Mesendoderm (in vitro differentiated cells): ENCODE results near the gene BMP10.
A peak's percentile ranks its signal among the peaks of the same experiment; 100 is the strongest.

Experiments
- DNase-seq: peaks from one replicate; pipeline ENCODE4 v3.0.0; 2013
- H2AK5ac ChIP-seq: 2 replicates; pipeline ENCODE4 v1.6.1; 2013; ENCODE audit warnings: low read length, inconsistent platforms
- H2BK120ac ChIP-seq: 2 replicates; pipeline ENCODE4 v1.6.1; 2013; ENCODE audit warnings: low read depth, mild to moderate bottlenecking, low read length, moderate library complexity, mixed read lengths
- H2BK15ac ChIP-seq: replicated peaks from 2 replicates; pipeline ENCODE4 v1.6.1; 2013; ENCODE audit warnings: low read depth, mild to moderate bottlenecking, moderate library complexity
- H2BK5ac ChIP-seq: 2 replicates; pipeline ENCODE4 v1.6.1; 2013; ENCODE audit warnings: low read length, inconsistent platforms
- H3K18ac ChIP-seq: 2 replicates; pipeline ENCODE4 v1.6.1; 2013; ENCODE audit warnings: mild to moderate bottlenecking, low read length, mixed read lengths
- H3K23ac ChIP-seq: one replicate; pipeline ENCODE4 v1.6.1; 2013; ENCODE audit warnings: low read length
- H3K27ac ChIP-seq: 2 replicates; pipeline ENCODE4 v1.5.1; 2013; ENCODE audit warnings: low read depth, mild to moderate bottlenecking, inconsistent platforms, low read length, moderate library complexity
- H3K27me3 ChIP-seq: 2 replicates; pipeline ENCODE4 v1.6.1; 2013; ENCODE audit warnings: low read length, control low read depth, mild to moderate bottlenecking, inconsistent platforms; ENCODE audit not compliant: insufficient read depth, poor library complexity
- H3K36me3 ChIP-seq: 2 replicates; pipeline ENCODE4 v1.6.1; 2013; ENCODE audit warnings: low read length, inconsistent platforms; ENCODE audit not compliant: control insufficient read depth, insufficient read depth
- H3K4ac ChIP-seq: one replicate; pipeline ENCODE4 v1.6.1; 2013; ENCODE audit warnings: low read depth, mild to moderate bottlenecking, low read length, moderate library complexity
- H3K4me1 ChIP-seq: 2 replicates; pipeline ENCODE4 v1.6.1; 2013; ENCODE audit warnings: low read depth, low read length, inconsistent platforms; ENCODE audit not compliant: control insufficient read depth
- H3K4me2 ChIP-seq: 2 replicates; pipeline ENCODE4 v1.6.1; 2013; ENCODE audit warnings: low read length
- H3K4me3 ChIP-seq: 2 replicates; pipeline ENCODE4 v1.5.1; 2013; ENCODE audit warnings: mild to moderate bottlenecking, low read length
- H3K56ac ChIP-seq: one replicate; pipeline ENCODE4 v1.6.1; 2013; ENCODE audit warnings: low read length
- H3K79me1 ChIP-seq: 2 replicates; pipeline ENCODE4 v1.6.1; 2013; ENCODE audit warnings: low read length, inconsistent platforms
- H3K79me2 ChIP-seq: 2 replicates; pipeline ENCODE4 v1.6.1; 2013; ENCODE audit warnings: mild to moderate bottlenecking, low read length; ENCODE audit not compliant: control insufficient read depth, insufficient read depth
- H3K9ac ChIP-seq: 2 replicates; pipeline ENCODE4 v1.6.1; 2013; ENCODE audit warnings: low read length, inconsistent platforms
- H4K5ac ChIP-seq: one replicate; pipeline ENCODE4 v1.6.1; 2013; ENCODE audit warnings: low read length
- H4K8ac ChIP-seq: one replicate; pipeline ENCODE4 v1.6.1; 2013; ENCODE audit warnings: low read depth, mild to moderate bottlenecking, control low read depth, low read length, moderate library complexity
- WGBS: extraction: QIAGEN DNeasy Blood & Tissue Kit; methylation state at CpG from one replicate; pipeline ENCODE4 v1.1.7; 2013; ENCODE audit warnings: low lambda C conversion rate, missing lambda C conversion rate; ENCODE audit not compliant: insufficient coverage; ENCODE audit errors: extremely low coverage; 5-methylcytosine and 5-hydroxymethylcytosine counted together

The BMP10 gene

DNA sequence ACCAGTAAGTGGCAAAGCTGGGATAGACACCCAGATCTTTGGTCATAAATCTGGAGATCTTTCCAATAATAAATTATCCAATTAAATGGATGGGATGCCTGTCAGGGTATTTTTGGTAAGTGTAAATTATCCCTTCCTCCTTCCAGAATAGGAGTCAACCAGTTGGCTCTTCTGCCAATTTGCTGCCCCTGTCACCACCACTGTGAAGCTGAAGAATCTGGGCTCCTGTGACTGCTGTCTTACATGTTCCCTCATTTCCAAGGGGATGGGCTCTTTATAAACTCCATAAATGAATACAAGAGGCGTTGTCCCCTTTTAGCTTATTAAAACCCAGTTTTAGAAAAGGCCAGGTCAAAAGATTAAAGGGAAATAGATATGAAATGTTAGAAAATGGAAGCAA, 17.8 kb upstream of the BMP10 start:
- no peak overlapping the region for H4K5ac ChIP-seq
- no peak overlapping the region for H3K27ac ChIP-seq
- DNase-seq, result no peak
- H2BK120ac ChIP-seq, result no peak overlapping the region
- H3K27me3 ChIP-seq, result no peaks in the 10 kb centered on the region
- no peak overlapping the region for H2BK5ac ChIP-seq
- H3K79me2 ChIP-seq, result no peaks in the 10 kb centered on the region
- H3K4me3 ChIP-seq, result no peak overlapping the region
- no peak overlapping the region for H3K18ac ChIP-seq
- no CpG with 5 or more reads among the region's 1 CpG for WGBS
- no peak overlapping the region for H3K4ac ChIP-seq
- H3K4me1 ChIP-seq, result no peaks in the 10 kb centered on the region
- H3K56ac ChIP-seq, result no peak overlapping the region
- no peak overlapping the region for H2BK15ac ChIP-seq
- no peak overlapping the region for H3K9ac ChIP-seq
- no peak overlapping the region for H3K23ac ChIP-seq
- H2AK5ac ChIP-seq, result no peak overlapping the region
- no peaks in the 10 kb centered on the region for H3K79me1 ChIP-seq
- H3K36me3 ChIP-seq, result no peaks in the 10 kb centered on the region
- no peak overlapping the region for H3K4me2 ChIP-seq
- no peak overlapping the region for H4K8ac ChIP-seq

DNA sequence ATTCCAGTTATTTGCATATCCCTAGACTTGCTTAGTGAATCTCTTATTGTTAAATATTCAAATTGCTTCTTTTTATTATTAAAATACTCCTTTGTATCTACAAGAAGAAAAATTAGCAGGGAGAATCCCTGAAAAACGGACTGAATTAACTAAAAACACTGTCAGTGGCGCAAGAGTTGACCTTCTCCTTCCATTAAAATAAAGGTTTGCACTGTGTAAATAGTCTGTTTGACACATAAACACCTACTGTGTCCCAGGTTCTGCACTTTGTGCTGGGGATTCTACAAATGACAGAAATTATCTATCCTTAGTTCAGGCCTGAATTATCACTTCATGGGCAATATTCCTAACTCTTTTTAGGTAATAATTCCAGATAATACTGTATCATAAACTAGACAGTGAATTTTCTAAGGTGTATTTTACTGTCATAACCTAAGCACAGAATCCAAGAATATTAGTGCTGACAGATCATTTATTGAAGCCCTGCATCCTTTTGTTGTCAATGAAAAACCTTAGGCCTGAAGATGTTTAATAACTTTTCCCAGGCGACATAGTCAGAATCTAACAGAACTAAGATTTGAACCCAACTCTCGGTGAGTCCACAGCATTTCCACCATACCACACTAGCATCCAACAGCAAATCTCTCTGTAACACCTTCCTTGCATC, 17.0 kb upstream of the BMP10 start:
- DNase-seq, result no peak
- no peak overlapping the region for H2AK5ac ChIP-seq
- H2BK120ac ChIP-seq, result no peak overlapping the region
- H3K9ac ChIP-seq, result no peak overlapping the region
- H3K4me3 ChIP-seq, result no peak overlapping the region
- no peak overlapping the region for H4K5ac ChIP-seq
- no peaks in the 10 kb centered on the region for H3K4me1 ChIP-seq
- no peaks in the 10 kb centered on the region for H3K79me2 ChIP-seq
- H3K18ac ChIP-seq, result no peak overlapping the region
- H3K4ac ChIP-seq, result no peak overlapping the region
- no peak overlapping the region for H2BK5ac ChIP-seq
- H3K36me3 ChIP-seq, result no peaks in the 10 kb centered on the region
- no peak overlapping the region for H3K27ac ChIP-seq
- no peaks in the 10 kb centered on the region for H3K27me3 ChIP-seq
- H3K56ac ChIP-seq, result no peak overlapping the region
- no peak overlapping the region for H3K4me2 ChIP-seq
- no CpG with 5 or more reads among the region's 4 CpGs for WGBS
- no peak overlapping the region for H4K8ac ChIP-seq
- H3K23ac ChIP-seq, result no peak overlapping the region
- H2BK15ac ChIP-seq, result no peak overlapping the region
- H3K79me1 ChIP-seq, result no peaks in the 10 kb centered on the region

DNA sequence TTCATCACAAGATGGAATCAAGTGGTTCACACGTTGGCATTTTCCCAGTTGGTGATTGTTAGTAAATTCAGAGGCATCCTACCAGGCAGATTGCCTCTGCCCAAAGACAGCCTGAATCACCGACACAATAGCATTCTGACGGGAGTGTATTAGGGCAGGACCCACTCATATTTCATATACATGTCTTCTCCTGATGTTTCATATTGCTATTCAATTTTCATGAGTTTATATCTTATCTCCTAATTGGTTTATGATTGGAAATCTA, 14.5 kb upstream of the BMP10 start:
- Histone ChIP-seq H3K56ac (no peak overlapping the region), H2BK15ac (no peak overlapping the region), H3K36me3 (no peaks in the 10 kb centered on the region), H4K8ac (no peak overlapping the region), H3K4ac (no peak overlapping the region), H3K27ac (no peak overlapping the region), H3K79me2 (no peaks in the 10 kb centered on the region), H3K79me1 (no peaks in the 10 kb centered on the region), H3K27me3 (no peaks in the 10 kb centered on the region), H3K4me1 (no peaks in the 10 kb centered on the region), H3K4me3 (no peak overlapping the region), H3K23ac (no peak overlapping the region), H2AK5ac (no peak overlapping the region), H3K9ac (no peak overlapping the region), H2BK120ac (no peak overlapping the region), H3K18ac (no peak overlapping the region), H4K5ac (no peak overlapping the region), H2BK5ac (no peak overlapping the region), H3K4me2 (no peak overlapping the region)
- WGBS, result no CpG with 5 or more reads among the region's 3 CpGs
- no peak for DNase-seq

DNA sequence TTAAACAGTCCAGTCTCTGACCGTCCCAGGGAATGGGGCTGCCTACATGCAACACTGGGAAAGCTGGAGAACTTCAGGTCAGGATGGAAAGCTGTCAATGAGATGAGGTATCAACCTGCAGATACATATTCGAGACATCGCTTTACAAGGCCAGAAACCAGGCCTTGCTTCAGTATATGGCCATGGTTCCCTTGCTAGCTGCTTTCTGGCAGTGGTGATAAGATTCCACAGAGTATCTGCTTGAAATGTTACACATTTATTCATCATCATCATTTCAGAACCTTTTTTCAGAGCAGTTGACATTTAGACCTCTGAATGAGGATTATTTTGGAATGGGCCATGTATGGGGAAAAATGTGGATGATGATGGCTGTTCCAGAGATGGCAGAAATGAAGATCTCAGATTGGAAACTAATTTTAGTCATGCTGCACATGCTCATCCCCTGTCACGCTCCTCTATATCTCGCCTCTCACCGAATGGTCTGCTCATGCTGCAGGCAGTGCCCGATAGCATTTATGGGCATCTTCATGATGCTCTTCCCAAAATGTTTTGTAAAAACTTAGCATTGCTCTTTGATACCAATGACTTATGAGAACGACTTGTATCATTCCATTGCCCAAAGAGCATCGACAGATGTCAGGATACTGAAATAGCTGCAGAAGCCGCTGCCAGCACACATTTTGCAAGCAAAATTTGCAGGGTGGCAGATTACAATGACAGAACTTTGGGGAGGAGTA, 14.0 kb upstream of the BMP10 start:
- Histone ChIP-seq H3K18ac (no peak overlapping the region), H3K4ac (no peak overlapping the region), H3K4me2 (no peak overlapping the region), H2BK5ac (no peak overlapping the region), H3K79me1 (no peaks in the 10 kb centered on the region), H3K23ac (no peak overlapping the region), H3K36me3 (no peaks in the 10 kb centered on the region), H3K27me3 (no peaks in the 10 kb centered on the region), H3K9ac (no peak overlapping the region), H4K8ac (no peak overlapping the region), H2BK15ac (no peak overlapping the region), H2BK120ac (no peak overlapping the region), H2AK5ac (no peak overlapping the region), H4K5ac (no peak overlapping the region), H3K79me2 (no peaks in the 10 kb centered on the region), H3K4me3 (no peak overlapping the region), H3K4me1 (no peaks in the 10 kb centered on the region), H3K27ac (no peak overlapping the region), H3K56ac (no peak overlapping the region)
- DNase-seq, result no peak
- no CpG with 5 or more reads among the region's 10 CpGs for WGBS

DNA sequence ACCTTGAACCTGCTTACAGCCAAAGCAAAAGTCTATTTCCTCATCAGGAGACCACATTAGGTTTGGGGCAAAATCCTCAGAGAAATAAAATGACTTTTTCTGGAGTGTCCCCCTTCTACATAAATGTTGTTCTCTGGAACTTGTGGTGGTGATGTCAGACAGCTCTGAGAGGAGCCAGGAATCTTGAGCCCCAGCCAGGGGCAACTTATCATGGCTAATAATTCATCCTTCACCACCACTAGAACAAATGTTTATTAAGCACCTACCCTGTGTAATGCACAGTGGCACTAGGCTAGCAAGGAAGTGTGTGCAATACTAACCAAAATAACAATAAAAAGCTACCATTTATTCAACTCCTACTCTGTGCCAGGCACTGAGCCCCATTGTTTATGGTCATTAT, 9.0 kb upstream of the BMP10 start:
- H4K5ac ChIP-seq, result no peak overlapping the region
- no peak overlapping the region for H4K8ac ChIP-seq

DNA sequence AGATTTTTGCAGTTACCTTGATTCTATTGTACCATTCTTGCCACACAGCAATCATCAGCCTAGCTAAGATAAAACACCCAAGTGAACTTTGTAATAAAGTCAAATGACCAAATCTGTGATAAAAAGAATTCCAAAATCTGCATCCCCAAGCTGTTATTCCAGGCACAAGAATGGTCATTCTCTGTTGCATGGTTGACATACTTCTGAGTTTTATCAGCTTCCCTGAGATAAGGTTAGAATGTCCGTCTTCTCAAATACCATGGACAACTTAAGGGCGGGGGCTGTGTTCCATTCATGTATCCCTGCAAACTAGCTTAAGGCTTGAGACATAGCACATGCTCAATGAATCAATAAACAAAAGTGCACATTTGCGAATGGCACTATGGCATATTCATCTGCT, 8.1 kb upstream of the BMP10 start:
- no peak overlapping the region for H2BK15ac ChIP-seq
- H3K23ac ChIP-seq, result no peak overlapping the region
- H3K27ac ChIP-seq, result no peak overlapping the region
- H3K27me3 ChIP-seq, result no peaks in the 10 kb centered on the region
- no peak overlapping the region for H4K5ac ChIP-seq
- no peak overlapping the region for H3K9ac ChIP-seq
- no peak overlapping the region for H3K4me3 ChIP-seq
- no peaks in the 10 kb centered on the region for H3K79me1 ChIP-seq
- no peak overlapping the region for H3K4ac ChIP-seq
- H4K8ac ChIP-seq, result no peak overlapping the region
- peaks cover 3% of the 10 kb centered on the region for H3K4me1 ChIP-seq
- no peak overlapping the region for H3K56ac ChIP-seq
- no peak overlapping the region for H3K4me2 ChIP-seq
- DNase-seq, result peak; percentile 37
- H2AK5ac ChIP-seq, result no peak overlapping the region
- no peak overlapping the region for H2BK5ac ChIP-seq
- no CpG with 5 or more reads among the region's 3 CpGs for WGBS
- H2BK120ac ChIP-seq, result no peak overlapping the region
- no peak overlapping the region for H3K18ac ChIP-seq
- no peaks in the 10 kb centered on the region for H3K79me2 ChIP-seq
- no peaks in the 10 kb centered on the region for H3K36me3 ChIP-seq

More for the DNA sequence above, 9.0 kb upstream of the BMP10 start:
- no peak overlapping the region for H3K9ac ChIP-seq
- no peak overlapping the region for H3K56ac ChIP-seq
- no peak overlapping the region for H2AK5ac ChIP-seq
- no peak overlapping the region for H3K4me3 ChIP-seq
- H3K36me3 ChIP-seq, result no peaks in the 10 kb centered on the region
- H3K79me1 ChIP-seq, result no peaks in the 10 kb centered on the region
- no peak overlapping the region for H2BK120ac ChIP-seq
- H3K27me3 ChIP-seq, result no peaks in the 10 kb centered on the region
- peaks cover 3% of the 10 kb centered on the region for H3K4me1 ChIP-seq
- H3K18ac ChIP-seq, result no peak overlapping the region
- no peak overlapping the region for H3K23ac ChIP-seq
- no peak for DNase-seq
- H3K4me2 ChIP-seq, result no peak overlapping the region
- H2BK5ac ChIP-seq, result no peak overlapping the region
- no peak overlapping the region for H2BK15ac ChIP-seq
- H3K4ac ChIP-seq, result no peak overlapping the region
- H3K27ac ChIP-seq, result no peak overlapping the region
- H3K79me2 ChIP-seq, result no peaks in the 10 kb centered on the region
